Sigmoid colon (tissue), 7 donors: ENCODE measurements around the gene KISS1. TPM values are rescaled to one million over a fixed set of nuclear protein-coding genes. Genes with fewer than 3 reads are reported as not detected.

Experiments used
- DNase-seq: peaks from one replicate; pipeline ENCODE4 v3.0.0-alpha.2; 2019
- H3K27ac ChIP-seq, 4 donors: fragments of 200-600 bp; sonication (generic); one replicate each; pipeline ENCODE4 v1.5.1; 2016 to 2019; ENCODE audit warnings: mild to moderate bottlenecking in 1 of 4
- H3K27me3 ChIP-seq, 3 donors: fragments of 200-600 bp; sonication (generic); one replicate each; pipeline ENCODE4 v1.5.1; 2019; ENCODE audit warnings: mild to moderate bottlenecking in 1 of 3
- H3K36me3 ChIP-seq, 4 donors: fragments of 200-600 bp; sonication (generic); one replicate each; pipeline ENCODE4 v1.5.1; 2016 to 2019
- H3K4me1 ChIP-seq, 4 donors: fragments of 200-600 bp; sonication (generic); one replicate each; pipeline ENCODE4 v1.5.1; 2017 to 2019
- H3K4me3 ChIP-seq, 4 donors: fragments of 200-600 bp; sonication (generic); one replicate each; pipeline ENCODE4 v1.5.1; 2017 to 2019; ENCODE audit warnings: mild to moderate bottlenecking in 2 of 4, moderate library complexity in 1 of 4
- H3K9me3 ChIP-seq, 4 donors: fragments of 200-600 bp in 3 of 4; sonication (generic) in 3 of 4; one replicate each; pipeline versions ENCODE4 v1.5.1 to v1.6.1; 2013 to 2019
- CTCF ChIP-seq, 4 experiments: fragments of 450-650 bp in 3 of 4; fragments of 200-600 bp in 1 of 4; IDR thresholded peaks; one replicate each; pipeline ENCODE4 v1.5.1; 2016 to 2019; ENCODE audit warnings: antibody characterized with exemption in 4 of 4, mild to moderate bottlenecking in 3 of 4, moderate library complexity in 2 of 4
- EP300 ChIP-seq, 4 donors: sonication (generic); formaldehyde crosslinking; IDR thresholded peaks; one replicate each; pipeline ENCODE4 v1.6.1; 2017; ENCODE audit warnings: antibody characterized with exemption in 4 of 4
- POLR2A ChIP-seq, 2 donors: fragments of 450-650 bp; IDR thresholded peaks; one replicate each; pipeline ENCODE4 v1.6.1; 2016; ENCODE audit warnings: antibody characterized with exemption in 2 of 2, mild to moderate bottlenecking in 2 of 2, moderate library complexity in 2 of 2
- POLR2AphosphoS5 ChIP-seq, 4 donors: sonication (generic); formaldehyde crosslinking; IDR thresholded peaks; one replicate each; pipeline ENCODE4 v1.6.1; 2017; ENCODE audit warnings: antibody characterized with exemption in 4 of 4
- WGBS, 2 donors: extraction: QIAGEN DNeasy Blood & Tissue Kit; methylation state at CpG; one replicate each; pipeline ENCODE4 v1.1.7; 2013; 5-methylcytosine and 5-hydroxymethylcytosine counted together
- intact Hi-C: fragments of 100-400 bp; cut with DNase I; formaldehyde crosslinking; loops from one replicate; pipeline ENCODE4 v1.15.1; 2023
- polyA plus RNA-seq, 3 donors: library from polyadenylated mRNA; stranded (reverse); fragments of 200-250 nt; gene quantifications; one replicate each; pipeline ENCODE4 v1.2.3, GENCODE V29; 2013
- total RNA-seq, 4 donors: library from RNA; depleted of rRNA; stranded (reverse); fragments of >200 nt; gene quantifications; one replicate each; pipeline ENCODE4 v1.1.0, GENCODE V29; 2016
- donor health status: healthy with polysubstance abuse.
- donor health status: Bipolar disorder and iron deficiency.
- donor health status: healthy.

The KISS1 gene
- total and polyA plus RNA-seq, 7 donors, result 1.2 TPM; not detected in 6

GRCh38 chr1:204227996-204228785, 31.9 kb upstream of the KISS1 start:
- intact Hi-C loops, result no loop called here
- Histone ChIP-seq H3K4me3 (no peak overlapping the region), H3K27me3 (no peaks in the 10 kb centered on the region), H3K27ac (no peak overlapping the region), H3K36me3 (no peaks in the 10 kb centered on the region), H3K4me1 (no peaks in the 10 kb centered on the region), H3K9me3 (no peaks in the 10 kb centered on the region)
- DNase-seq, result no peak
- TF ChIP-seq CTCF (IDR thresholded peaks at IDR 0.05) (no peak), POLR2AphosphoS5 (IDR thresholded peaks at IDR 0.05) (no peak), EP300 (IDR thresholded peaks at IDR 0.05) (no peak), POLR2A (IDR thresholded peaks at IDR 0.05) (no peak)
- WGBS, 2 donors, result 79 to 86% methylated on average over 20 of the region's 20 CpGs

- intact Hi-C loops, result no loop called here
- TF ChIP-seq POLR2A (IDR thresholded peaks at IDR 0.05), result no peak
- TF ChIP-seq POLR2AphosphoS5 (IDR thresholded peaks at IDR 0.05), result no peak
- TF ChIP-seq CTCF (IDR thresholded peaks at IDR 0.05), result no peak
- TF ChIP-seq EP300 (IDR thresholded peaks at IDR 0.05), result no peak
- Histone ChIP-seq H3K27ac (no peak overlapping the region), H3K36me3 (no peaks in the 10 kb centered on the region), H3K4me1 (no peaks in the 10 kb centered on the region), H3K4me3 (no peak overlapping the region), H3K9me3 (no peaks in the 10 kb centered on the region), H3K27me3 (no peaks in the 10 kb centered on the region)
- DNase-seq, result no peak
- WGBS, 2 donors, result 93 to 96% methylated on average over 2 of the region's 2 CpGs
Observed at GRCh38 chr1:204227351-204227750, 31.1 kb upstream of the KISS1 start.

- WGBS, 2 donors, result 32 to 77% methylated on average over 16 of the region's 16 CpGs
- Histone ChIP-seq H3K36me3 (no peaks in the 10 kb centered on the region), H3K27me3 (no peaks in the 10 kb centered on the region), H3K9me3 (no peaks in the 10 kb centered on the region), H3K4me3 (no peak overlapping the region), H3K27ac (no peak overlapping the region), H3K4me1 (no peaks in the 10 kb centered on the region)
- intact Hi-C loops, result no loop called here
- DNase-seq, result no peak
- TF ChIP-seq POLR2A (IDR thresholded peaks at IDR 0.05), result no peak
- no peak for TF ChIP-seq POLR2AphosphoS5 (IDR thresholded peaks at IDR 0.05)
- no peak for TF ChIP-seq EP300 (IDR thresholded peaks at IDR 0.05)
- TF ChIP-seq CTCF (IDR thresholded peaks at IDR 0.05), result no peak
Observed at GRCh38 chr1:204225841-204226735, 29.8 kb upstream of the KISS1 start.

GRCh38 chr1:204224655-204225054, 28.4 kb upstream of the KISS1 start:
- no peak for TF ChIP-seq EP300 (IDR thresholded peaks at IDR 0.05)
- DNase-seq, result no peak
- 88 to 89% methylated on average over 8 of the region's 8 CpGs for WGBS, 2 donors
- Histone ChIP-seq H3K4me1 (no peaks in the 10 kb centered on the region), H3K27me3 (no peaks in the 10 kb centered on the region), H3K27ac (no peak overlapping the region), H3K4me3 (no peak overlapping the region), H3K9me3 (no peaks in the 10 kb centered on the region), H3K36me3 (no peaks in the 10 kb centered on the region)
- intact Hi-C loops, result no loop called here

GRCh38 chr1:204223129-204223860, 27.0 kb upstream of the KISS1 start:
- intact Hi-C loops, result no loop called here
- H3K4me1 ChIP-seq, result no peaks in the 10 kb centered on the region
- no peaks in the 10 kb centered on the region for H3K9me3 ChIP-seq
- no peak overlapping the region for H3K27ac ChIP-seq
- H3K36me3 ChIP-seq, result no peaks in the 10 kb centered on the region
- 86 to 89% methylated on average over 17 of the region's 17 CpGs for WGBS, 2 donors
- no peaks in the 10 kb centered on the region for H3K27me3 ChIP-seq
- TF ChIP-seq EP300 (IDR thresholded peaks at IDR 0.05) (no peak), CTCF (IDR thresholded peaks at IDR 0.05) (no peak), POLR2AphosphoS5 (IDR thresholded peaks at IDR 0.05) (no peak), POLR2A (IDR thresholded peaks at IDR 0.05) (no peak)
- H3K4me3 ChIP-seq, result no peak overlapping the region
- no peak for DNase-seq
